ENCODE measurements around the gene FILIP1. TPM values are rescaled to one million over a fixed set of nuclear protein-coding genes. Genes with fewer than 3 reads are reported as not detected.

Gene FILIP1
- polyA plus RNA-seq, 3 donors: not detected

DNA sequence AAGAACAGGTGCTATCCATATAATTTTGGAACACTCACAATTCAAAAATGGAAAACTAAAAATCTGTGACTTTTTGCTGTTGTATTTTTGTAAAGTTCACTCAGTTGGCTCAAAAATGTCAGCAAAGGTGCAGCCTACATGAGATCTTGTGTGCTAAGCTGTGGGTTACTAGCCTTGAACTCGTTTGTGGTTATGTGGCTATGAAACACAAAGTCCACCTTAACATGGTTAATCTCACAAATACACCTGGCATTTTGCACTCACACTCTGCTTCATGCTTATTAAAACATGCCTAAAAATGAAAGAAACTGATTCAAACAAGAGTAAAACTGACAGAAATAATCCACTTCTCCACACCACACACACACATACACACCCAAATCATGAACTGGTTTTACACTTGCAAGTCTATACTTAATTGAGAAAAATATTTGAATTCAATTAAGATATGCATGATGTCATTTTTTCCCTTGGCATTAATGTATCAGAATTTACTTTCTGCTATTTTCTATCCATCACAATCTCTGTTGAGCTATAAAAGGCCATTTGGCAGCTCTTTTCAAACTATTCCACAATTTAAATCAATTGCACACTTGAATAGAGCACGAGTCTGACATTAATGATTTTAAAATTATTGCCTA, 186.1 kb downstream of the FILIP1 start:
- DNase-seq: no peak
- Histone ChIP-seq H3K4me2 (replicated peaks; ENCODE audit: extremely low read depth, low read length, poor library complexity, severe bottlenecking) (no peak overlapping the region), H3K9ac (ENCODE audit: insufficient read depth, low read length, poor library complexity, severe bottlenecking) (no peak overlapping the region), H3K27ac (ENCODE audit: low read depth in 1 of 2, low read length in 2 of 2) (no peak overlapping the region), H2AFZ (ENCODE audit: insufficient read depth, low read depth, low read length, poor library complexity, severe bottlenecking) (no peak overlapping the region), H3K9me3 (replicated peaks in 1 of 2; ENCODE audit: control insufficient read depth in 1 of 2, insufficient read depth in 1 of 2, low read length in 2 of 2) (no peaks in the 10 kb centered on the region), H3K4me3 (replicated peaks in 1 of 3; ENCODE audit: low read depth in 2 of 3, low read length in 3 of 3) (no peak overlapping the region), H3K27me3 (ENCODE audit: control insufficient read depth in 2 of 2, insufficient read depth in 2 of 2, low read length in 2 of 2) (peaks cover 0 to 3% of the 10 kb centered on the region in 2 donors), H3K4me1 (ENCODE audit: control insufficient read depth in 1 of 2, insufficient read depth in 2 of 2, low read length in 2 of 2) (no peaks in the 10 kb centered on the region), H4K20me1 (ENCODE audit: insufficient read depth, low read length) (no peaks in the 10 kb centered on the region), H3K36me3 (replicated peaks in 1 of 2; ENCODE audit: control insufficient read depth in 1 of 2, insufficient read depth in 2 of 2, low read length in 2 of 2) (no peaks in the 10 kb centered on the region), H3K79me2 (ENCODE audit: insufficient read depth, low read length) (no peaks in the 10 kb centered on the region)
- Mint-ChIP-seq H3K4me1 (no peaks in the 10 kb centered on the region), H3K27ac (no peak overlapping the region), H3K4me3 (no peak overlapping the region), H3K27me3 (ENCODE audit: low read depth in 3 of 3) (peaks cover 2 to 15% (median 5%) of the 10 kb centered on the region in 3 donors), H3K36me3 (no peaks in the 10 kb centered on the region), H3K9me3 (no peaks in the 10 kb centered on the region)
- intact Hi-C loops (cut with micrococcal nuclease): no loop called here
- WGBS (ENCODE audit: insufficient coverage): no CpG with 5 or more reads among the region's 2 CpGs
- TF ChIP-seq, protein P1, sequence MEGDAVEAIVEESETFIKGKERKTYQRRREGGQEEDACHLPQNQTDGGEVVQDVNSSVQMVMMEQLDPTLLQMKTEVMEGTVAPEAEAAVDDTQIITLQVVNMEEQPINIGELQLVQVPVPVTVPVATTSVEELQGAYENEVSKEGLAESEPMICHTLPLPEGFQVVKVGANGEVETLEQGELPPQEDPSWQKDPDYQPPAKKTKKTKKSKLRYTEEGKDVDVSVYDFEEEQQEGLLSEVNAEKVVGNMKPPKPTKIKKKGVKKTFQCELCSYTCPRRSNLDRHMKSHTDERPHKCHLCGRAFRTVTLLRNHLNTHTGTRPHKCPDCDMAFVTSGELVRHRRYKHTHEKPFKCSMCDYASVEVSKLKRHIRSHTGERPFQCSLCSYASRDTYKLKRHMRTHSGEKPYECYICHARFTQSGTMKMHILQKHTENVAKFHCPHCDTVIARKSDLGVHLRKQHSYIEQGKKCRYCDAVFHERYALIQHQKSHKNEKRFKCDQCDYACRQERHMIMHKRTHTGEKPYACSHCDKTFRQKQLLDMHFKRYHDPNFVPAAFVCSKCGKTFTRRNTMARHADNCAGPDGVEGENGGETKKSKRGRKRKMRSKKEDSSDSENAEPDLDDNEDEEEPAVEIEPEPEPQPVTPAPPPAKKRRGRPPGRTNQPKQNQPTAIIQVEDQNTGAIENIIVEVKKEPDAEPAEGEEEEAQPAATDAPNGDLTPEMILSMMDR (IDR thresholded peaks at IDR 0.05): no peak

DNA sequence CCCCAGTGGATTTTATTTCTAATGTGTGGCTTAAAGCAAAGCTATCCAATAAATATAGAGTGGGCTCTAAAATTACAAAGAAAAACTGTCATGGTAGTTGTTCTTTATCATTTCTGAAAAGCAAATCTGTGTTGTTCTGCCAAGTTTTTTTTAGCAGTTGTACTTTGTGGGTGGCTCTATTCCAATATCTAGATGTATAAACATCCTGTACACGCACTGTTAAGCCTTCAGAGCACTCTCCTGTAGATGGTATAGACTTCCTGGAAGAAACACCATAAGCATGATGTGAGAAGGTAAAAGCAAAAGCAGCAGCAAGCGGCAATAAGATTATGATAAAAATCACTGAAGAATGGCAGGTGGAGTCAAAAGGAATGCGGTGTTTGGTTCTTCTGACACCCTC, 187.5 kb downstream of the FILIP1 start:
- Histone ChIP-seq H3K27ac (ENCODE audit: low read depth in 1 of 2, low read length in 2 of 2) (no peak overlapping the region), H3K4me2 (replicated peaks; ENCODE audit: extremely low read depth, low read length, poor library complexity, severe bottlenecking) (no peak overlapping the region), H4K20me1 (ENCODE audit: insufficient read depth, low read length) (no peaks in the 10 kb centered on the region), H3K9ac (ENCODE audit: insufficient read depth, low read length, poor library complexity, severe bottlenecking) (no peak overlapping the region), H2AFZ (ENCODE audit: insufficient read depth, low read depth, low read length, poor library complexity, severe bottlenecking) (no peak overlapping the region), H3K9me3 (replicated peaks in 1 of 2; ENCODE audit: control insufficient read depth in 1 of 2, insufficient read depth in 1 of 2, low read length in 2 of 2) (no peaks in the 10 kb centered on the region), H3K4me1 (ENCODE audit: control insufficient read depth in 1 of 2, insufficient read depth in 2 of 2, low read length in 2 of 2) (no peaks in the 10 kb centered on the region), H3K36me3 (replicated peaks in 1 of 2; ENCODE audit: control insufficient read depth in 1 of 2, insufficient read depth in 2 of 2, low read length in 2 of 2) (no peaks in the 10 kb centered on the region), H3K27me3 (ENCODE audit: control insufficient read depth in 2 of 2, insufficient read depth in 2 of 2, low read length in 2 of 2) (peaks cover 0 to 3% of the 10 kb centered on the region in 2 donors), H3K79me2 (ENCODE audit: insufficient read depth, low read length) (no peaks in the 10 kb centered on the region), H3K4me3 (replicated peaks in 1 of 3; ENCODE audit: low read depth in 2 of 3, low read length in 3 of 3) (no peak overlapping the region)
- Mint-ChIP-seq H3K36me3 (no peaks in the 10 kb centered on the region), H3K4me1 (no peaks in the 10 kb centered on the region), H3K27me3 (ENCODE audit: low read depth in 3 of 3) (peaks cover 1 to 15% (median 2%) of the 10 kb centered on the region in 3 donors), H3K27ac (no peak overlapping the region), H3K9me3 (no peaks in the 10 kb centered on the region), H3K4me3 (no peak overlapping the region)
- DNase-seq: no peak
- no CpG with 5 or more reads among the region's 3 CpGs for WGBS (ENCODE audit: insufficient coverage)
- TF ChIP-seq, protein P1 (IDR thresholded peaks at IDR 0.05): no peak
- intact Hi-C loops (cut with micrococcal nuclease): no loop called here
